ENCODE results near the gene HOXB8.

HOXB8 gene

GRCh38 chr17:48626245-48627117 is 11.4 kb upstream of the HOXB8 start, which contains the start of gene HOXB9:
TSS of gene HOXB9 (minus strand) at chr17:48626358. CDS start at chr17:48626269, 89 bp downstream.
- DNase-seq (ENCODE audit: extremely low read depth, insufficient read length): no peak
- Histone ChIP-seq H3K4me3 (replicated peaks; ENCODE audit: low read depth, low read length) (peak within 1 kb of the TSS; percentile 48), H3K27me3 (replicated peaks; ENCODE audit: control insufficient read depth, insufficient read depth, low read length) (peaks cover 6% of the 10 kb centered on the region), H3K36me3 (ENCODE audit: control insufficient read depth, insufficient read depth, low read length) (no peaks in the 10 kb centered on the region)
- no peak for TF ChIP-seq CTCF (IDR thresholded peaks at IDR 0.05; ENCODE audit: insufficient read depth, low read length, poor library complexity, severe bottlenecking)

- no peak for TF ChIP-seq CTCF (IDR thresholded peaks at IDR 0.05; ENCODE audit: insufficient read depth, low read length, poor library complexity, severe bottlenecking)
- Histone ChIP-seq H3K27me3 (replicated peaks; ENCODE audit: control insufficient read depth, insufficient read depth, low read length) (peaks cover 6% of the 10 kb centered on the region), H3K36me3 (ENCODE audit: control insufficient read depth, insufficient read depth, low read length) (no peaks in the 10 kb centered on the region), H3K4me3 (replicated peaks; ENCODE audit: low read depth, low read length) (peak overlapping the region; percentile 48)
- DNase-seq (ENCODE audit: extremely low read depth, insufficient read length): no peak
These were observed 10.6 kb upstream of the HOXB8 start for GRCh38 chr17:48625495-48626244.

- Histone ChIP-seq H3K27me3 (replicated peaks; ENCODE audit: control insufficient read depth, insufficient read depth, low read length) (peaks cover 6% of the 10 kb centered on the region), H3K36me3 (ENCODE audit: control insufficient read depth, insufficient read depth, low read length) (no peaks in the 10 kb centered on the region), H3K4me3 (replicated peaks; ENCODE audit: low read depth, low read length) (peak overlapping the region; percentile 48)
- no peak for DNase-seq (ENCODE audit: extremely low read depth, insufficient read length)
- no peak for TF ChIP-seq CTCF (IDR thresholded peaks at IDR 0.05; ENCODE audit: insufficient read depth, low read length, poor library complexity, severe bottlenecking)
These were observed 9.7 kb upstream of the HOXB8 start for GRCh38 chr17:48624544-48625494.

- H3K4me3 ChIP-seq (replicated peaks; ENCODE audit: low read depth, low read length): no peak overlapping the region
- no peak for TF ChIP-seq CTCF (IDR thresholded peaks at IDR 0.05; ENCODE audit: insufficient read depth, low read length, poor library complexity, severe bottlenecking)
- peaks cover 6% of the 10 kb centered on the region for H3K27me3 ChIP-seq (replicated peaks; ENCODE audit: control insufficient read depth, insufficient read depth, low read length)
- no peak for DNase-seq (ENCODE audit: extremely low read depth, insufficient read length)
- H3K36me3 ChIP-seq (ENCODE audit: control insufficient read depth, insufficient read depth, low read length): no peaks in the 10 kb centered on the region
These were observed 9.0 kb upstream of the HOXB8 start for GRCh38 chr17:48624118-48624517.

GRCh38 chr17:48623583-48623982 is 8.5 kb upstream of the HOXB8 start:
- H3K27me3 ChIP-seq (replicated peaks; ENCODE audit: control insufficient read depth, insufficient read depth, low read length): peaks cover 4% of the 10 kb centered on the region
- TF ChIP-seq CTCF (IDR thresholded peaks at IDR 0.05; ENCODE audit: insufficient read depth, low read length, poor library complexity, severe bottlenecking): no peak
- no peak for DNase-seq (ENCODE audit: extremely low read depth, insufficient read length)
- H3K36me3 ChIP-seq (ENCODE audit: control insufficient read depth, insufficient read depth, low read length): no peaks in the 10 kb centered on the region
- H3K4me3 ChIP-seq (replicated peaks; ENCODE audit: low read depth, low read length): no peak overlapping the region
